ENCODE measurements around the gene SLC22A13. TPM values are rescaled to one million over a fixed set of nuclear protein-coding genes. Genes with fewer than 3 reads are reported as not detected.
"Not testable (repeated sequence)": the region's sequence is repeated elsewhere in the genome, so short reads cannot be mapped to it uniquely, and the experiment has no call there.

SLC22A13 gene
- total RNA-seq, 4 donors from 2014 or later = 0.13 to 0.17 TPM; not detected in 2

- 77 to 87% methylated on average over 21 to 22 of the region's 22 CpGs for WGBS, 2 donors
- no peak overlapping the region for H3K4me3 ChIP-seq (ENCODE audit: low read depth, poor library complexity, severe bottlenecking)
- intact Hi-C loops (cut with DNase I; ENCODE audit: low total_unique reads) = no loop called here
- no peak for TF ChIP-seq CTCF (IDR thresholded peaks at IDR 0.05)
- TF ChIP-seq POLR2A (IDR thresholded peaks at IDR 0.05) = no peak
- DNase-seq (ENCODE audit: low spot score in 2 of 2) = no peak
Observed at GRCh38 chr3:38316356-38317191, 51.0 kb downstream of the SLC22A13 start.

GRCh38 chr3:38317192-38317759 is 51.7 kb downstream of the SLC22A13 start:
- H3K4me3 ChIP-seq (ENCODE audit: low read depth, poor library complexity, severe bottlenecking) = no peak overlapping the region
- DNase-seq (ENCODE audit: low spot score in 2 of 2) = no peak
- WGBS, 2 donors = 83 to 86% methylated on average over 7 of the region's 7 CpGs
- TF ChIP-seq CTCF (IDR thresholded peaks at IDR 0.05) = no peak
- no peak for TF ChIP-seq POLR2A (IDR thresholded peaks at IDR 0.05)
- intact Hi-C loops (cut with DNase I; ENCODE audit: low total_unique reads) = no loop called here

GRCh38 chr3:38318766-38319671 is 53.4 kb downstream of the SLC22A13 start:
- WGBS, 2 donors = 91 to 96% methylated on average over 8 of the region's 8 CpGs
- no peak for DNase-seq (ENCODE audit: low spot score in 2 of 2)

GRCh38 chr3:38320638-38321037 is 55.0 kb downstream of the SLC22A13 start:
- intact Hi-C loops (cut with DNase I; ENCODE audit: low total_unique reads); DNase-seq (ENCODE audit: low spot score in 2 of 2); H3K4me3 ChIP-seq (ENCODE audit: low read depth, poor library complexity, severe bottlenecking): not testable (repeated sequence)
- 92 to 94% methylated on average over 4 of the region's 4 CpGs for WGBS, 2 donors

More at GRCh38 chr3:38318766-38319671, 53.4 kb downstream of the SLC22A13 start:
- intact Hi-C loops (cut with DNase I; ENCODE audit: low total_unique reads) = no loop called here
- no peak for TF ChIP-seq POLR2A (IDR thresholded peaks at IDR 0.05)
- no peak for TF ChIP-seq CTCF (IDR thresholded peaks at IDR 0.05)
- H3K4me3 ChIP-seq (ENCODE audit: low read depth, poor library complexity, severe bottlenecking) = no peak overlapping the region

- TF ChIP-seq POLR2A (IDR thresholded peaks at IDR 0.05) (no peak), CTCF (IDR thresholded peaks at IDR 0.05) (no peak)
- WGBS, 2 donors = 82 to 93% methylated on average over 1 of the region's 1 CpG
- no peak overlapping the region for H3K4me3 ChIP-seq (ENCODE audit: low read depth, poor library complexity, severe bottlenecking)
- intact Hi-C loops (cut with DNase I; ENCODE audit: low total_unique reads) = no loop called here
- DNase-seq (ENCODE audit: low spot score in 2 of 2) = no peak
Observed at GRCh38 chr3:38323060-38323459, 57.4 kb downstream of the SLC22A13 start.

- no peak for DNase-seq (ENCODE audit: low spot score in 2 of 2)
- no peak overlapping the region for H3K4me3 ChIP-seq (ENCODE audit: low read depth, poor library complexity, severe bottlenecking)
- intact Hi-C loops (cut with DNase I; ENCODE audit: low total_unique reads) = no loop called here
- TF ChIP-seq POLR2A (IDR thresholded peaks at IDR 0.05) (no peak), CTCF (IDR thresholded peaks at IDR 0.05) (no peak)
- WGBS, 2 donors = 81 to 89% methylated on average over 2 of the region's 2 CpGs
Observed at GRCh38 chr3:38325256-38325655, 59.6 kb downstream of the SLC22A13 start.
